ENCODE data around the gene GRAMD1B.

DNA sequence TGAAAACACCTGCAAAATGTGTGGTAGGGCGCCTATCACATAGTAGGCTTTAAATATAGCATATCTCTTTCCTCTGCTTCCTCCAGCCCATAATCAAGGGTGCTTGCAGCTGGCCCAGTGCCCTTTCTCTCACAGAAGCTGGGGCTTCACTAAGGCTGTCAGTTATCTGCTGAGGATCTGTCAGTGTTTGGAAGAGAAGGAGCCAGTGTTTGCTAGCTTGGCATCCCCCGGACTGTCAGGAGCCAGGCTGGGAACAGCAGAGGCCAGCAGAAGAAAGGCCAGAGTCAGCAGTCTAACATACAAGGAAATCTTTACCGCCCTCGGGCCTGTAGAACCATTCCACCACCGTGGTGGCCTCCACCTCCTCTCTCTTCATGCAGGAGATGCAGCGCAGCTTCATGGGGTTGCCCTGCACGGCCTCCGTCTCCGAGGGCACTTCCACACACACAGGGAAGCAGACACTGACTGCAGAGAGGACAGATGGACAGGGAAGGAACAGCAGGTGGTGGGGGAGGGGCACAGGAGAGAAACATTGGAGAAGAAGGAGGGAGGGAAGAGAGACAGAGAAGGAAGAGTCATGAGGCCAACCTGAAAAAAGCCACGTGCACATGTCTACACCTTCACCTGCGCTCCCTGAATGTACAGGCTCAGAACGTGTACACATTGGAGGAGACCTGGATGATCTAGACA is 215.4 kb downstream of the GRAMD1B start:
- TF ChIP-seq EZH2 (IDR thresholded peaks at IDR 0.05; ENCODE audit: borderline replicate concordance, low read depth, low read length, severe bottlenecking): no peak
- TF ChIP-seq, protein P1, sequence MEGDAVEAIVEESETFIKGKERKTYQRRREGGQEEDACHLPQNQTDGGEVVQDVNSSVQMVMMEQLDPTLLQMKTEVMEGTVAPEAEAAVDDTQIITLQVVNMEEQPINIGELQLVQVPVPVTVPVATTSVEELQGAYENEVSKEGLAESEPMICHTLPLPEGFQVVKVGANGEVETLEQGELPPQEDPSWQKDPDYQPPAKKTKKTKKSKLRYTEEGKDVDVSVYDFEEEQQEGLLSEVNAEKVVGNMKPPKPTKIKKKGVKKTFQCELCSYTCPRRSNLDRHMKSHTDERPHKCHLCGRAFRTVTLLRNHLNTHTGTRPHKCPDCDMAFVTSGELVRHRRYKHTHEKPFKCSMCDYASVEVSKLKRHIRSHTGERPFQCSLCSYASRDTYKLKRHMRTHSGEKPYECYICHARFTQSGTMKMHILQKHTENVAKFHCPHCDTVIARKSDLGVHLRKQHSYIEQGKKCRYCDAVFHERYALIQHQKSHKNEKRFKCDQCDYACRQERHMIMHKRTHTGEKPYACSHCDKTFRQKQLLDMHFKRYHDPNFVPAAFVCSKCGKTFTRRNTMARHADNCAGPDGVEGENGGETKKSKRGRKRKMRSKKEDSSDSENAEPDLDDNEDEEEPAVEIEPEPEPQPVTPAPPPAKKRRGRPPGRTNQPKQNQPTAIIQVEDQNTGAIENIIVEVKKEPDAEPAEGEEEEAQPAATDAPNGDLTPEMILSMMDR (IDR thresholded peaks at IDR 0.05; ENCODE audit: borderline replicate concordance, extremely low read depth, low read length, poor library complexity, severe bottlenecking): no peak
